HG03521 (cell line): ENCODE measurements around the gene AFF3.
"Not testable (repeated sequence)": the region's sequence is repeated elsewhere in the genome, so short reads cannot be mapped to it uniquely, and the experiment has no call there.

ENCODE experiments used
- ATAC-seq: cut with Tn5 transposase; IDR thresholded peaks from one replicate; pipeline ENCODE4 v1.9.1; 2021; ENCODE audit warnings: mild to moderate bottlenecking, moderate library complexity; ENCODE audit not compliant: unreplicated experiment

AFF3 gene

GRCh38 chr2:100108648-100109020 lies 33.8 kb downstream of the AFF3 start:
- ATAC-seq, result not testable (repeated sequence)

- ATAC-seq, result no peak
Observed at GRCh38 chr2:100107906-100108647, 34.3 kb downstream of the AFF3 start.

- no peak for ATAC-seq
Observed at GRCh38 chr2:100107440-100107839, 35.0 kb downstream of the AFF3 start.

- no peak for ATAC-seq
Observed at GRCh38 chr2:100106460-100106859, 35.9 kb downstream of the AFF3 start.

GRCh38 chr2:100105678-100106054 lies 36.7 kb downstream of the AFF3 start:
- ATAC-seq, result no peak

GRCh38 chr2:100104718-100105677 lies 37.4 kb downstream of the AFF3 start:
- ATAC-seq, result no peak

GRCh38 chr2:100104265-100104664 lies 38.1 kb downstream of the AFF3 start:
- not testable (repeated sequence) for ATAC-seq

- not testable (repeated sequence) for ATAC-seq
Observed at GRCh38 chr2:100103527-100104252, 38.7 kb downstream of the AFF3 start.

- not testable (repeated sequence) for ATAC-seq
Observed at GRCh38 chr2:100102466-100103180, 39.8 kb downstream of the AFF3 start.

GRCh38 chr2:100098855-100099254 lies 43.5 kb downstream of the AFF3 start:
- not testable (repeated sequence) for ATAC-seq

- ATAC-seq, result not testable (repeated sequence)
Observed at GRCh38 chr2:100097611-100098294, 44.6 kb downstream of the AFF3 start.

- not testable (repeated sequence) for ATAC-seq
Observed at GRCh38 chr2:100095845-100096244, 46.5 kb downstream of the AFF3 start.

- ATAC-seq, result not testable (repeated sequence)
Observed at GRCh38 chr2:100091807-100092206, 50.6 kb downstream of the AFF3 start.

- not testable (repeated sequence) for ATAC-seq
Observed at GRCh38 chr2:100085744-100086143, 56.6 kb downstream of the AFF3 start.

GRCh38 chr2:100083421-100084216 lies 58.8 kb downstream of the AFF3 start:
- ATAC-seq, result not testable (repeated sequence)

GRCh38 chr2:100082302-100082978 lies 60.0 kb downstream of the AFF3 start:
- not testable (repeated sequence) for ATAC-seq

- no peak for ATAC-seq
Observed at GRCh38 chr2:100077935-100078334, 64.5 kb downstream of the AFF3 start.

GRCh38 chr2:100077456-100077855 lies 64.9 kb downstream of the AFF3 start:
- ATAC-seq, result no peak

GRCh38 chr2:100075532-100075931 lies 66.9 kb downstream of the AFF3 start:
- no peak for ATAC-seq
